ENCODE data around the gene GRM8. TPM values are rescaled to one million over a fixed set of nuclear protein-coding genes. Genes with fewer than 3 reads are reported as not detected.

Gene GRM8
- total RNA-seq, 2 experiments from 2014 or later, result not detected

DNA sequence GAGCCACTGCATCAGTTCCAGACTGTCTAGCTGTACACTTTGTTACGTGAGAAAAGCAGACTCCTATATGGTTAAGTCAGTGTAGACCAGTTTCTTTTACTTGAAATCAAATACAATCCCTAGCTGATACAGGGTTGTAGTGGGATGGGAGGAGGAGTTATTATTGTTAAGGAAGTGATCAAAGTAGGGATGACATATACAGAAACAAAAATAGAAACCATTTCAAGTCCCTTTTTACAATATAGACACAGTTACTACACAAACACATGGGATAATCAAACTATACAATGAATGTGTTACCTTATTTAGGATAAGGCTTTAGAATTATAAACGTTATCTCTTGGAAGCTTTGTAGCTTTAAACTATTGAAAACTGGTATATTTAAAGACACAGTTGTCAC lies 233.9 kb downstream of the GRM8 start:
- no peak overlapping the region for H2AFZ ChIP-seq (ENCODE audit: low read length)
- H3K79me2 ChIP-seq (ENCODE audit: insufficient read depth, low read depth, low read length), result no peaks in the 10 kb centered on the region
- no peak overlapping the region for H3K4me2 ChIP-seq (ENCODE audit: low read length)
- ChIA-PET POLR2A (no interaction called here), CTCF (ENCODE audit: unreplicated experiment) (no interaction called here)
- no peak for DNase-seq (ENCODE audit: low spot score)
- no peaks in the 10 kb centered on the region for H3K9me2 ChIP-seq (ENCODE audit: insufficient read depth, low read length)
- no peaks in the 10 kb centered on the region for H3K36me3 ChIP-seq (ENCODE audit: insufficient read depth, low read length)
- no peak overlapping the region for H3K27ac ChIP-seq (ENCODE audit: low read depth, low read length, poor library complexity, severe bottlenecking)
- TF ChIP-seq, protein P1, sequence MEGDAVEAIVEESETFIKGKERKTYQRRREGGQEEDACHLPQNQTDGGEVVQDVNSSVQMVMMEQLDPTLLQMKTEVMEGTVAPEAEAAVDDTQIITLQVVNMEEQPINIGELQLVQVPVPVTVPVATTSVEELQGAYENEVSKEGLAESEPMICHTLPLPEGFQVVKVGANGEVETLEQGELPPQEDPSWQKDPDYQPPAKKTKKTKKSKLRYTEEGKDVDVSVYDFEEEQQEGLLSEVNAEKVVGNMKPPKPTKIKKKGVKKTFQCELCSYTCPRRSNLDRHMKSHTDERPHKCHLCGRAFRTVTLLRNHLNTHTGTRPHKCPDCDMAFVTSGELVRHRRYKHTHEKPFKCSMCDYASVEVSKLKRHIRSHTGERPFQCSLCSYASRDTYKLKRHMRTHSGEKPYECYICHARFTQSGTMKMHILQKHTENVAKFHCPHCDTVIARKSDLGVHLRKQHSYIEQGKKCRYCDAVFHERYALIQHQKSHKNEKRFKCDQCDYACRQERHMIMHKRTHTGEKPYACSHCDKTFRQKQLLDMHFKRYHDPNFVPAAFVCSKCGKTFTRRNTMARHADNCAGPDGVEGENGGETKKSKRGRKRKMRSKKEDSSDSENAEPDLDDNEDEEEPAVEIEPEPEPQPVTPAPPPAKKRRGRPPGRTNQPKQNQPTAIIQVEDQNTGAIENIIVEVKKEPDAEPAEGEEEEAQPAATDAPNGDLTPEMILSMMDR (conservative IDR thresholded peaks at IDR 0.05; ENCODE audit: low read length), result no peak
- H4K20me1 ChIP-seq (ENCODE audit: insufficient read depth, low read length), result no peaks in the 10 kb centered on the region
- BruUV-seq (replicated peaks), result no TSS peak
- intact Hi-C loops (cut with micrococcal nuclease; ENCODE audit: unreplicated experiment), result no loop called here
- H3K9me3 ChIP-seq (ENCODE audit: low read length), result no peaks in the 10 kb centered on the region
- H3K4me3 ChIP-seq (ENCODE audit: low read depth, low read length, poor library complexity, severe bottlenecking), result no peak overlapping the region
- H3K4me1 ChIP-seq (ENCODE audit: insufficient read depth, low read length, poor library complexity, severe bottlenecking), result no peaks in the 10 kb centered on the region

DNA sequence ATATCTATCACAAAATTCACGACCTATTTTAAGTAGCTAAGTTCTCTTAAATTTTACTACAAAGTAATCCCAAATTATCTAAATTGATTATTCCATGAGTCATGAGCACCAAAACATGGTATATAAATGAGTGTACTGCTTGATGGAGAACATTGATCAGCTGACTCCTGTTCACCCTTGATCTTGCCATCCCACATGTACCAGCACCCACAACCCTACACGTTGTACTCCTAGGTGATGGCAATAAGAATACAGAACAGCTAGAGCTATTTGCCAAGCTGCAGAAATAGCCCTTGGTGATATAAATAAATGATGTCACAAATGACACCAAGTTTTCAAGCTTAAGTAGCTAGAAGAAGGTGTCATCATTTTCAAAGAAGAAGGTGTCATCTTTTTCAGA lies 235.5 kb downstream of the GRM8 start:
- POLR2A ChIA-PET, result no interaction called here
- intact Hi-C loops (cut with micrococcal nuclease; ENCODE audit: unreplicated experiment), result no loop called here
- Histone ChIP-seq H3K79me2 (ENCODE audit: insufficient read depth, low read depth, low read length) (no peaks in the 10 kb centered on the region), H3K9me2 (ENCODE audit: insufficient read depth, low read length) (no peaks in the 10 kb centered on the region), H3K4me1 (ENCODE audit: insufficient read depth, low read length, poor library complexity, severe bottlenecking) (no peaks in the 10 kb centered on the region), H3K4me3 (ENCODE audit: low read depth, low read length, poor library complexity, severe bottlenecking) (no peak overlapping the region), H3K36me3 (ENCODE audit: insufficient read depth, low read length) (no peaks in the 10 kb centered on the region), H2AFZ (ENCODE audit: low read length) (no peak overlapping the region), H3K27ac (ENCODE audit: low read depth, low read length, poor library complexity, severe bottlenecking) (no peak overlapping the region), H3K9me3 (ENCODE audit: low read length) (no peaks in the 10 kb centered on the region), H3K4me2 (ENCODE audit: low read length) (no peak overlapping the region), H4K20me1 (ENCODE audit: insufficient read depth, low read length) (no peaks in the 10 kb centered on the region)
- no TSS peak for BruUV-seq (replicated peaks)
- DNase-seq (ENCODE audit: low spot score), result no peak
- CTCF ChIA-PET (ENCODE audit: unreplicated experiment), result interaction anchor here (0.7 kb wide), 1 partner anchor 12 kb away, joined by 3 read pairs; no protein-coding TSS in a partner anchor
- TF ChIP-seq, protein P1 (conservative IDR thresholded peaks at IDR 0.05; ENCODE audit: low read length), result no peak
- no peak for TF ChIP-seq EZH2phosphoT487 (IDR thresholded peaks at IDR 0.05; ENCODE audit: borderline replicate concordance, low read depth, low read length)

DNA sequence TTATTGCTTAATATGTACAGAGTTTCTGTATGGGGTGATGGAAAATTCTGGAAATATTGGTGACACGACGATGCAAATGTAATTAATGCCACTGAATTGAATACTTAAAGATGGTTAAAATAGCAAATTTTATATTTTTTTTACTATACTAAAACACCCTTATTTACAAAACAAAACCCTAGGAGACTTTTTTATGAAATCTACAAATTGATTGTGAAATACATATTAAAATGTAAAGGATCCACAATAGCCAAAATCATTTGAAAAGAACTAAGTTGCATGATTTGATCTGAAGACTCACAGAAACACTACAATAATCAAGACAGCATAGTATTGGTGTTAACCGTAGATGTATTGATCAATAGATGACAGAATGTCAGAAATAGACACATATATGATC lies 252.0 kb downstream of the GRM8 start:
- H3K9me3 ChIP-seq (ENCODE audit: low read length), result no peaks in the 10 kb centered on the region
- H3K79me2 ChIP-seq (ENCODE audit: insufficient read depth, low read depth, low read length), result no peaks in the 10 kb centered on the region
- ChIA-PET POLR2A (no interaction called here), CTCF (ENCODE audit: unreplicated experiment) (no interaction called here)
- intact Hi-C loops (cut with micrococcal nuclease; ENCODE audit: unreplicated experiment), result no loop called here
- no peak for DNase-seq (ENCODE audit: low spot score)
- no peaks in the 10 kb centered on the region for H3K4me1 ChIP-seq (ENCODE audit: insufficient read depth, low read length, poor library complexity, severe bottlenecking)
- no peak overlapping the region for H3K4me2 ChIP-seq (ENCODE audit: low read length)
- H2AFZ ChIP-seq (ENCODE audit: low read length), result no peak overlapping the region
- H3K27ac ChIP-seq (ENCODE audit: low read depth, low read length, poor library complexity, severe bottlenecking), result no peak overlapping the region
- H3K9me2 ChIP-seq (ENCODE audit: insufficient read depth, low read length), result no peaks in the 10 kb centered on the region
- no peak for TF ChIP-seq EZH2phosphoT487 (IDR thresholded peaks at IDR 0.05; ENCODE audit: borderline replicate concordance, low read depth, low read length)
- TF ChIP-seq, protein P1 (conservative IDR thresholded peaks at IDR 0.05; ENCODE audit: low read length), result no peak
- no peaks in the 10 kb centered on the region for H4K20me1 ChIP-seq (ENCODE audit: insufficient read depth, low read length)
- H3K4me3 ChIP-seq (ENCODE audit: low read depth, low read length, poor library complexity, severe bottlenecking), result no peak overlapping the region
- H3K36me3 ChIP-seq (ENCODE audit: insufficient read depth, low read length), result no peaks in the 10 kb centered on the region
- BruUV-seq (replicated peaks), result no TSS peak
